Liver (tissue), 3 donors: Measurements from ENCODE around the gene AKAP13.

Experiments
- ATF3 ChIP-seq: IDR thresholded peaks from 2 replicates; pipeline ENCODE4 v1.6.1; 2016; ENCODE audit warnings: antibody characterized with exemption
- EGR1 ChIP-seq, 2 donors: IDR thresholded peaks; 2 replicates each; pipeline ENCODE4 v1.6.1; 2016 to 2018; ENCODE audit warnings: antibody characterized with exemption in 2 of 2, low read depth in 2 of 2
- JUND ChIP-seq, 2 donors: IDR thresholded peaks; 2 replicates each; pipeline ENCODE4 v1.6.1; 2016; ENCODE audit warnings: antibody characterized with exemption in 2 of 2
- RXRA ChIP-seq, 2 donors: IDR thresholded peaks; 2 replicates each; pipeline ENCODE4 v1.6.1; 2017 to 2018; ENCODE audit warnings: antibody characterized with exemption in 2 of 2, mild to moderate bottlenecking in 1 of 2
- YY1 ChIP-seq: IDR thresholded peaks from 2 replicates; pipeline ENCODE4 v1.6.1; 2016; ENCODE audit warnings: antibody characterized with exemption, mild to moderate bottlenecking
- TF ChIP-seq, protein P1 (sequence below): fragments of 150-350 bp; IDR thresholded peaks from 2 replicates; pipeline ENCODE4 v1.5.1; 2017; ENCODE audit warnings: improper control_type of control experiment, low read depth, low read length; ENCODE audit not compliant: missing input control
- TF ChIP-seq, protein P2 (sequence below): IDR thresholded peaks from 2 replicates; pipeline ENCODE4 v1.6.1; 2016; ENCODE audit warnings: antibody characterized with exemption
- donor health status: healthy.
- donor health status: healthy.

- TF ChIP-seq YY1 (no peak), JUND (IDR thresholded peaks at IDR 0.05) (no peak), EGR1 (IDR thresholded peaks at IDR 0.05; ENCODE audit: low read depth in 2 of 2) (no peak), RXRA (IDR thresholded peaks at IDR 0.05) (no peak), ATF3 (no peak)
- TF ChIP-seq, protein P1, sequence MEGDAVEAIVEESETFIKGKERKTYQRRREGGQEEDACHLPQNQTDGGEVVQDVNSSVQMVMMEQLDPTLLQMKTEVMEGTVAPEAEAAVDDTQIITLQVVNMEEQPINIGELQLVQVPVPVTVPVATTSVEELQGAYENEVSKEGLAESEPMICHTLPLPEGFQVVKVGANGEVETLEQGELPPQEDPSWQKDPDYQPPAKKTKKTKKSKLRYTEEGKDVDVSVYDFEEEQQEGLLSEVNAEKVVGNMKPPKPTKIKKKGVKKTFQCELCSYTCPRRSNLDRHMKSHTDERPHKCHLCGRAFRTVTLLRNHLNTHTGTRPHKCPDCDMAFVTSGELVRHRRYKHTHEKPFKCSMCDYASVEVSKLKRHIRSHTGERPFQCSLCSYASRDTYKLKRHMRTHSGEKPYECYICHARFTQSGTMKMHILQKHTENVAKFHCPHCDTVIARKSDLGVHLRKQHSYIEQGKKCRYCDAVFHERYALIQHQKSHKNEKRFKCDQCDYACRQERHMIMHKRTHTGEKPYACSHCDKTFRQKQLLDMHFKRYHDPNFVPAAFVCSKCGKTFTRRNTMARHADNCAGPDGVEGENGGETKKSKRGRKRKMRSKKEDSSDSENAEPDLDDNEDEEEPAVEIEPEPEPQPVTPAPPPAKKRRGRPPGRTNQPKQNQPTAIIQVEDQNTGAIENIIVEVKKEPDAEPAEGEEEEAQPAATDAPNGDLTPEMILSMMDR, result no peak
- TF ChIP-seq, protein P2, sequence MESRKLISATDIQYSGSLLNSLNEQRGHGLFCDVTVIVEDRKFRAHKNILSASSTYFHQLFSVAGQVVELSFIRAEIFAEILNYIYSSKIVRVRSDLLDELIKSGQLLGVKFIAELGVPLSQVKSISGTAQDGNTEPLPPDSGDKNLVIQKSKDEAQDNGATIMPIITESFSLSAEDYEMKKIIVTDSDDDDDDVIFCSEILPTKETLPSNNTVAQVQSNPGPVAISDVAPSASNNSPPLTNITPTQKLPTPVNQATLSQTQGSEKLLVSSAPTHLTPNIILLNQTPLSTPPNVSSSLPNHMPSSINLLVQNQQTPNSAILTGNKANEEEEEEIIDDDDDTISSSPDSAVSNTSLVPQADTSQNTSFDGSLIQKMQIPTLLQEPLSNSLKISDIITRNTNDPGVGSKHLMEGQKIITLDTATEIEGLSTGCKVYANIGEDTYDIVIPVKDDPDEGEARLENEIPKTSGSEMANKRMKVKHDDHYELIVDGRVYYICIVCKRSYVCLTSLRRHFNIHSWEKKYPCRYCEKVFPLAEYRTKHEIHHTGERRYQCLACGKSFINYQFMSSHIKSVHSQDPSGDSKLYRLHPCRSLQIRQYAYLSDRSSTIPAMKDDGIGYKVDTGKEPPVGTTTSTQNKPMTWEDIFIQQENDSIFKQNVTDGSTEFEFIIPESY, result no peak
Observed at GRCh38 chr15:85404918-85405866, 24.8 kb downstream of the AKAP13 start.
